Suprapubic skin (tissue), 4 donors: ENCODE measurements around the gene DERL2. TPM values are rescaled to one million over a fixed set of nuclear protein-coding genes. Genes with fewer than 3 reads are reported as not detected.

Experiments
- DNase-seq, 2 donors: peaks; one replicate each; pipeline ENCODE4 v3.0.0-alpha.2; 2019; ENCODE audit warnings: low spot score in 2 of 2
- H3K27ac ChIP-seq: fragments of 200-600 bp; sonication (generic); one replicate; pipeline ENCODE4 v1.5.1; 2019
- H3K27me3 ChIP-seq: fragments of 200-600 bp; sonication (generic); one replicate; pipeline ENCODE4 v1.5.1; 2019
- H3K36me3 ChIP-seq: fragments of 200-600 bp; sonication (generic); one replicate; pipeline ENCODE4 v1.5.1; 2019
- H3K4me1 ChIP-seq: fragments of 200-600 bp; sonication (generic); one replicate; pipeline ENCODE4 v1.5.1; 2019
- H3K4me3 ChIP-seq: fragments of 200-600 bp; sonication (generic); one replicate; pipeline ENCODE4 v1.5.1; 2019; ENCODE audit warnings: mild to moderate bottlenecking
- H3K9me3 ChIP-seq: fragments of 200-600 bp; sonication (generic); one replicate; pipeline ENCODE4 v1.5.1; 2019
- CTCF ChIP-seq, 2 donors: fragments of 200-600 bp in 1 of 2; fragments of 450-650 bp in 1 of 2; sonication (generic) in 1 of 2; IDR thresholded peaks; one replicate each; pipeline ENCODE4 v1.5.1; 2016 to 2019; ENCODE audit warnings: antibody characterized with exemption in 2 of 2, mild to moderate bottlenecking in 1 of 2, moderate library complexity in 1 of 2
- EP300 ChIP-seq: sonication (generic); formaldehyde crosslinking; IDR thresholded peaks from one replicate; pipeline ENCODE4 v1.6.1; 2017; ENCODE audit warnings: antibody characterized with exemption
- POLR2A ChIP-seq, 2 donors: fragments of 450-650 bp; IDR thresholded peaks; one replicate each; pipeline ENCODE4 v1.6.1; 2017; ENCODE audit warnings: antibody characterized with exemption in 2 of 2, mild to moderate bottlenecking in 2 of 2, moderate library complexity in 2 of 2
- POLR2AphosphoS5 ChIP-seq, 3 donors: sonication (generic); formaldehyde crosslinking; IDR thresholded peaks; one replicate each; pipeline ENCODE4 v1.6.1; 2017; ENCODE audit warnings: antibody characterized with exemption in 3 of 3
- WGBS: methylation state at CpG from one replicate; pipeline ENCODE4 v1.1.5; 2018; 5-methylcytosine and 5-hydroxymethylcytosine counted together
- total RNA-seq, 4 donors: library from RNA; depleted of rRNA; stranded (reverse); fragments of >200 nt; gene quantifications; one replicate each; pipeline ENCODE4 v1.1.0, GENCODE V29; 2016

Gene DERL2
- total RNA-seq, 4 donors from 2014 or later: 24.5 to 34.8 (median 25.3) TPM

DNA sequence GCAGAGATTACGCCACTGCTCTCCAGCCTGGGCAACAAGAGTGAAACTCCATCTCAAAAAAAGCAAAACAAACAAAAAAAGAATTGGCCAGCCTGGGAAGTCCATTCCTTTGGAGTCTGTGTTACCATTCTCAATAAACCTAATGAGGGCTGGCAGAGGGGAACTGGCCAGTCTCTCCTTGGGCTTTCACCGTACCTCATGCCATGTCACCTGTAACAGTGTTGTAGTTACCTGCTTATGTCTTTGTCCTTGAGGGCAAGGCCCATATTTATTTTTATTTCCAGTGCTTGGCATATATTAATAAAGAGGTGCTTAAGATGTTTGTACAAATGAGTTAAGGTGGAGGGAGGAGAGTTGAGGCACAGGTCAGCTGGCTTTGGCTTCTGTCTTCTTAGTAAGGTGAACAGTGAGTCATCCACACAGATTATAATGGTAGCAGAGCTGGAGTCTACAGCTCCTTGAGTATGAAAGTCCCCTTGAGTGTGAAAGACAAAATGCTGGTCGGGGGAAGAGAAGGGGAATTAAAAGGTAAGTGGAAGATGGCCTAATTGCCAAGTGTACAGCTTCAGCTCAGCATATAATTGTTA lies 55.5 kb downstream of the DERL2 start:
- WGBS: 92% methylated on average over 3 of the region's 3 CpGs
- Histone ChIP-seq H3K9me3 (no peaks in the 10 kb centered on the region), H3K27ac (no peak overlapping the region), H3K4me3 (no peak overlapping the region), H3K36me3 (peaks cover 97% of the 10 kb centered on the region), H3K27me3 (no peaks in the 10 kb centered on the region), H3K4me1 (peaks cover 6% of the 10 kb centered on the region)
- DNase-seq: no peak
- TF ChIP-seq POLR2AphosphoS5 (IDR thresholded peaks at IDR 0.05) (no peak), POLR2A (IDR thresholded peaks at IDR 0.05) (no peak), EP300 (no peak), CTCF (IDR thresholded peaks at IDR 0.05) (no peak)

GRCh38 chr17:5429191-5429887 lies 56.6 kb downstream of the DERL2 start:
- DNase-seq: no peak
- H3K27ac ChIP-seq: peak overlapping the region; percentile 14
- 64% methylated on average over 3 of the region's 3 CpGs for WGBS

GRCh38 chr17:5425826-5426225 lies 60.2 kb downstream of the DERL2 start:
- Histone ChIP-seq H3K27me3 (no peaks in the 10 kb centered on the region), H3K36me3 (peaks cover 81% of the 10 kb centered on the region), H3K27ac (no peak overlapping the region), H3K4me1 (peaks cover 14% of the 10 kb centered on the region), H3K9me3 (no peaks in the 10 kb centered on the region), H3K4me3 (no peak overlapping the region)
- WGBS: 71% methylated on average over 3 of the region's 3 CpGs
- no peak for DNase-seq
- TF ChIP-seq POLR2A (IDR thresholded peaks at IDR 0.05) (no peak), EP300 (no peak), POLR2AphosphoS5 (IDR thresholded peaks at IDR 0.05) (no peak), CTCF (IDR thresholded peaks at IDR 0.05) (no peak)

More at GRCh38 chr17:5429191-5429887, 56.6 kb downstream of the DERL2 start:
- TF ChIP-seq POLR2AphosphoS5 (IDR thresholded peaks at IDR 0.05) (no peak), POLR2A (IDR thresholded peaks at IDR 0.05) (no peak)
- no peaks in the 10 kb centered on the region for H3K27me3 ChIP-seq
- peaks cover 6% of the 10 kb centered on the region for H3K4me1 ChIP-seq
- no peak overlapping the region for H3K4me3 ChIP-seq
- H3K9me3 ChIP-seq: no peaks in the 10 kb centered on the region
- peaks cover 97% of the 10 kb centered on the region for H3K36me3 ChIP-seq

- DNase-seq: no peak
- H3K36me3 ChIP-seq: peaks cover 72% of the 10 kb centered on the region
- WGBS: 83% methylated on average over 1 of the region's 1 CpG
- TF ChIP-seq POLR2AphosphoS5 (IDR thresholded peaks at IDR 0.05) (no peak), POLR2A (IDR thresholded peaks at IDR 0.05) (no peak), EP300 (no peak), CTCF (IDR thresholded peaks at IDR 0.05) (no peak)
- H3K4me3 ChIP-seq: no peak overlapping the region
- no peaks in the 10 kb centered on the region for H3K27me3 ChIP-seq
- no peaks in the 10 kb centered on the region for H3K9me3 ChIP-seq
- H3K4me1 ChIP-seq: peaks cover 20% of the 10 kb centered on the region
- no peak overlapping the region for H3K27ac ChIP-seq
These were observed 61.1 kb downstream of the DERL2 start for GRCh38 chr17:5424909-5425308.

- no peak for TF ChIP-seq CTCF (IDR thresholded peaks at IDR 0.05)
- peaks cover 31% of the 10 kb centered on the region for H3K4me1 ChIP-seq
- no peaks in the 10 kb centered on the region for H3K27me3 ChIP-seq
- peaks cover 51% of the 10 kb centered on the region for H3K36me3 ChIP-seq
- no peaks in the 10 kb centered on the region for H3K9me3 ChIP-seq
- WGBS: 66% methylated on average over 2 of the region's 2 CpGs
- H3K27ac ChIP-seq: no peak overlapping the region
- no peak overlapping the region for H3K4me3 ChIP-seq
- DNase-seq: no peak
These were observed 63.5 kb downstream of the DERL2 start for GRCh38 chr17:5422505-5422904.

Other genes with a start within 250 kb of the DERL2 start
- gene RABEP1, start 203.9 kb downstream of the DERL2 start, total RNA-seq: 10 to 100 TPM; 19.2 to 46.4 (median 25.0) TPM
- 10 to 100 TPM; 64.4 to 87.1 (median 75.6) TPM for gene NUP88, start 66.5 kb downstream of the DERL2 start, total RNA-seq
- gene RPAIN, start 66.0 kb downstream of the DERL2 start, total RNA-seq: 10 to 100 TPM; 29.2 to 81.7 (median 34.8) TPM
- 100 to 1,000 TPM in 3 of 4 donors, 10 to 100 TPM in 1; 55.7 to 173 (median 117) TPM for gene C1QBP, start 47.0 kb downstream of the DERL2 start, total RNA-seq
- gene DHX33, start 17.2 kb downstream of the DERL2 start, total RNA-seq: 10 to 100 TPM; 11.6 to 19.1 (median 14.6) TPM
- 10 to 100 TPM in 1 of 4 donors, 1 to 10 TPM in 3; 5.8 to 15.2 (median 8.1) TPM for gene MIS12, start 388 bp upstream of the DERL2 start, total RNA-seq
- gene NLRP1, start 98.3 kb upstream of the DERL2 start, total RNA-seq: 100 to 1,000 TPM in 1 of 4 donors, 10 to 100 TPM in 3; 66.9 to 279 (median 95.8) TPM